WTC11 (cell line): ENCODE data around the gene CAMK2A. TPM values are rescaled to one million over a fixed set of nuclear protein-coding genes. Genes with fewer than 3 reads are reported as not detected.

Experiments
- ATAC-seq: fragments of 200-7000 bp; cut with Tn5 transposase; 2 replicates; pipeline ENCODE4 v1.10.0; 2021; ENCODE audit warnings: mild to moderate bottlenecking, moderate library complexity
- CTCF ChIA-PET: fragments of 300-600 bp; sonication (Branson Sonifier 250); formaldehyde crosslinking; loops from one replicate; lab custom pipeline; 2021; ENCODE audit warnings: antibody characterized with exemption; lab: Charles Lee
- POLR2A ChIA-PET: fragments of 350-600 bp; sonication (Branson Sonifier 250); formaldehyde crosslinking; loops from one replicate; lab custom pipeline; 2021; ENCODE audit warnings: antibody characterized with exemption; lab: Charles Lee
- DNase-seq: peaks from one replicate; pipeline ENCODE4 v3.0.0; 2021; ENCODE audit warnings: low spot score
- H3K27ac Mint-ChIP-seq: 2 replicates; pipeline ENCODE4 v1.8.0; 2021; ENCODE audit warnings: mixed read lengths
- H3K27me3 Mint-ChIP-seq: 2 replicates; pipeline ENCODE4 v1.8.0; 2021; ENCODE audit warnings: low read depth, mild to moderate bottlenecking, moderate library complexity, mixed read lengths
- H3K36me3 Mint-ChIP-seq: 2 replicates; pipeline ENCODE4 v1.8.0; 2021; ENCODE audit warnings: mixed read lengths
- H3K4me1 Mint-ChIP-seq: 2 replicates; pipeline ENCODE4 v1.8.0; 2022; ENCODE audit warnings: mixed read lengths
- H3K4me3 Mint-ChIP-seq: 2 replicates; pipeline ENCODE4 v1.8.0; 2021; ENCODE audit warnings: mild to moderate bottlenecking, moderate library complexity, mixed read lengths
- H3K9me3 Mint-ChIP-seq: 2 replicates; pipeline ENCODE4 v1.8.0; 2021; ENCODE audit warnings: mixed read lengths
- ATF1 ChIP-seq: sonication (generic); formaldehyde crosslinking; IDR thresholded peaks from 2 replicates; pipeline ENCODE4 v1.8.1; 2023; ENCODE audit warnings: mild to moderate bottlenecking, moderate library complexity, missing genetic modification reagents
- ELF4 ChIP-seq: sonication (generic); formaldehyde crosslinking; IDR thresholded peaks from 2 replicates; pipeline ENCODE4 v1.8.1; 2022; ENCODE audit warnings: low read depth, mild to moderate bottlenecking, moderate library complexity, missing genetic modification reagents
- FOXP1 ChIP-seq: sonication (generic); formaldehyde crosslinking; IDR thresholded peaks from 2 replicates; pipeline ENCODE4 v1.8.0; 2022; ENCODE audit warnings: missing genetic modification reagents, mild to moderate bottlenecking, moderate library complexity, borderline replicate concordance
- KAT7 ChIP-seq: sonication (generic); formaldehyde crosslinking; IDR thresholded peaks from 2 replicates; pipeline ENCODE4 v1.8.1; 2023; ENCODE audit warnings: missing genetic modification reagents, mild to moderate bottlenecking, borderline replicate concordance
- NR2C2 ChIP-seq: sonication (generic); formaldehyde crosslinking; IDR thresholded peaks from 2 replicates; pipeline ENCODE4 v1.8.0; 2022; ENCODE audit warnings: mild to moderate bottlenecking, missing genetic modification reagents
- TEAD4 ChIP-seq: sonication (generic); formaldehyde crosslinking; IDR thresholded peaks from 2 replicates; pipeline ENCODE4 v1.8.0; 2022; ENCODE audit warnings: mild to moderate bottlenecking, missing genetic modification reagents
- ZBTB21 ChIP-seq: sonication (generic); formaldehyde crosslinking; IDR thresholded peaks from 2 replicates; pipeline ENCODE4 v1.8.1; 2023; ENCODE audit warnings: mild to moderate bottlenecking, missing genetic modification reagents, borderline replicate concordance
- ZNF416 ChIP-seq: fragments of 250-450 bp; sonication (Bioruptor Pico); IDR thresholded peaks from 2 replicates; pipeline ENCODE4 v1.9.0; 2021; ENCODE audit warnings: mild to moderate bottlenecking, inconsistent platforms
- total RNA-seq: library from RNA; stranded (reverse); gene quantifications from 3 replicates; pipeline ENCODE4 v1.2.3, GENCODE V29; 2021
- TF ChIP-seq, protein P1 (sequence below): sonication (generic); formaldehyde crosslinking; IDR thresholded peaks from 2 replicates; pipeline ENCODE4 v1.8.1; 2023; ENCODE audit warnings: mild to moderate bottlenecking, missing genetic modification reagents, moderate library complexity
- TF ChIP-seq, protein P2 (sequence below): fragments of 250-450 bp; sonication (Bioruptor Pico); IDR thresholded peaks from 2 replicates; pipeline ENCODE4 v1.9.0; 2021; ENCODE audit warnings: mild to moderate bottlenecking, borderline replicate concordance
- TF ChIP-seq, protein P3 (sequence below): sonication (generic); formaldehyde crosslinking; IDR thresholded peaks from 2 replicates; pipeline ENCODE4 v1.8.1; 2022; ENCODE audit warnings: mild to moderate bottlenecking, moderate library complexity, missing genetic modification reagents
- TF ChIP-seq, protein P4 (sequence below): sonication (generic); formaldehyde crosslinking; IDR thresholded peaks from 2 replicates; pipeline ENCODE4 v1.8.1; 2022; ENCODE audit warnings: missing genetic modification reagents, borderline replicate concordance
- TF ChIP-seq, protein P5 (sequence below): sonication (generic); formaldehyde crosslinking; IDR thresholded peaks from 2 replicates; pipeline ENCODE4 v1.8.1; 2023; ENCODE audit warnings: mild to moderate bottlenecking, missing genetic modification reagents
- TF ChIP-seq, protein P6 (sequence below): sonication (generic); formaldehyde crosslinking; IDR thresholded peaks from 2 replicates; pipeline ENCODE4 v1.8.1; 2023; ENCODE audit warnings: mild to moderate bottlenecking, missing genetic modification reagents
- TF ChIP-seq, protein P7 (sequence below): sonication (generic); formaldehyde crosslinking; IDR thresholded peaks from 2 replicates; pipeline ENCODE4 v1.8.1; 2023; ENCODE audit warnings: mild to moderate bottlenecking, moderate library complexity, missing genetic modification reagents
- TF ChIP-seq, protein P8 (sequence below): fragments of 250-450 bp; sonication (Bioruptor Pico); IDR thresholded peaks from 2 replicates; pipeline ENCODE4 v1.9.0; 2021; ENCODE audit warnings: mild to moderate bottlenecking
- TF ChIP-seq, protein P9 (sequence below): fragments of 200-600 bp; IDR thresholded peaks from 2 replicates; pipeline ENCODE4 v1.8.0; 2022; ENCODE audit warnings: antibody characterized with exemption

Gene CAMK2A
- total RNA-seq, 1 experiment from 2014 or later = 0.13 TPM

DNA sequence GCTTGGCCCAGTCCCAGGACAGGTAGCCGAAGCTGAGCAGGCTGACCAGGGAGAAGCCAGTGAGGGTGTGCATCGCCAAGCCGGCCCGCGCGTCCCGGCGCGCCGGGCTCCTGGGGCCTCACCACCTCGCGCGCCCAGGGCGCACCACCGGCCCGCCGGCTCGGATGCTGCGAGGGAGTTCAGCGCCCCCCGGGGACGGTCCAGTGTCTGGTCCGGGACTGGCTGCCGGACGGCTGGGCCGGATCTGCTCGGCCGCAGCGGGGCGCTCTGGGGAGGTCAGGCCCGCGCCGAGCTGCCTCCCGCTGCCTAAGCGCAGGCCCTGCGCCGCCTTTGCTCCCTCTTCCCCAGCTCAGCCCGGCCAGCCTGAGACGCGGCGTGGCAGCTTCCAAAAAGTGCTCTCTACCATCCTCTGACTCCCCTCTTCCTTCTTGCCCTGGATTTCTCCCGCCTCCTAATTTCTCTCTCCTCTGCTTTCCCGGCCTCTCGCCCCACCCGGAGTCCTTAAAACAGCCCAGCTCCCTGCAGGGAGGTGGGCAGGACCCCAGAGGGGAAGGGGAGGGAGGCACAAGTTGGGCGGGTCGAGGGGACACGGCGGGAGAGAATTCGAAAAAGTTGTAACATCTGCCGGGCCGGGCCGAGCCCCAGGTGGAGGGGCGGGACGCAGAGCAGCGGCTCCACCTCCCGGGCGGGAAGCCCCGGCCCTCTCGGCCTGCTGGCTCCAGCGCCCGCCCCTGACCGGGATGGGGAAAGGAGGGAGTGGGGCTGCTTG is 12.9 kb upstream of the CAMK2A start, which contains the start of gene ARSI:
Gene ARSI (minus strand): TSS at position 605 of the 769 bp plus-strand sequence. CDS start 532 bp downstream, at position 73.
- CTCF ChIA-PET = interaction anchor here (0.5 to 2.6 kb wide), 21 partner anchors 8 to 171 kb away, joined by 3 to 32 read pairs (median 5); partner anchors contain the start of genes CAMK2A and TCOF1
- Mint-ChIP-seq H3K27ac (peak within 1 kb of the TSS; percentile 93), H3K27me3 (peaks cover 17% of the 10 kb centered on the region)
- TF ChIP-seq, protein P1, sequence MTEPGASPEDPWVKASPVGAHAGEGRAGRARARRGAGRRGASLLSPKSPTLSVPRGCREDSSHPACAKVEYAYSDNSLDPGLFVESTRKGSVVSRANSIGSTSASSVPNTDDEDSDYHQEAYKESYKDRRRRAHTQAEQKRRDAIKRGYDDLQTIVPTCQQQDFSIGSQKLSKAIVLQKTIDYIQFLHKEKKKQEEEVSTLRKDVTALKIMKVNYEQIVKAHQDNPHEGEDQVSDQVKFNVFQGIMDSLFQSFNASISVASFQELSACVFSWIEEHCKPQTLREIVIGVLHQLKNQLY (CRISPR knock-in tag) = no peak
- TF ChIP-seq NR2C2 (no peak), ZBTB21 (CRISPR knock-in tag) (no peak), ATF1 (CRISPR knock-in tag) (no peak), KAT7 (CRISPR knock-in tag) (peak; percentile 87; the same call in 1 of the 2 replicates), ZNF416 (CRISPR knock-in tag) (no peak), FOXP1 (CRISPR knock-in tag) (no peak), ELF4 (CRISPR knock-in tag) (no peak), TEAD4 (CRISPR knock-in tag) (no peak)
- TF ChIP-seq, protein P2, sequence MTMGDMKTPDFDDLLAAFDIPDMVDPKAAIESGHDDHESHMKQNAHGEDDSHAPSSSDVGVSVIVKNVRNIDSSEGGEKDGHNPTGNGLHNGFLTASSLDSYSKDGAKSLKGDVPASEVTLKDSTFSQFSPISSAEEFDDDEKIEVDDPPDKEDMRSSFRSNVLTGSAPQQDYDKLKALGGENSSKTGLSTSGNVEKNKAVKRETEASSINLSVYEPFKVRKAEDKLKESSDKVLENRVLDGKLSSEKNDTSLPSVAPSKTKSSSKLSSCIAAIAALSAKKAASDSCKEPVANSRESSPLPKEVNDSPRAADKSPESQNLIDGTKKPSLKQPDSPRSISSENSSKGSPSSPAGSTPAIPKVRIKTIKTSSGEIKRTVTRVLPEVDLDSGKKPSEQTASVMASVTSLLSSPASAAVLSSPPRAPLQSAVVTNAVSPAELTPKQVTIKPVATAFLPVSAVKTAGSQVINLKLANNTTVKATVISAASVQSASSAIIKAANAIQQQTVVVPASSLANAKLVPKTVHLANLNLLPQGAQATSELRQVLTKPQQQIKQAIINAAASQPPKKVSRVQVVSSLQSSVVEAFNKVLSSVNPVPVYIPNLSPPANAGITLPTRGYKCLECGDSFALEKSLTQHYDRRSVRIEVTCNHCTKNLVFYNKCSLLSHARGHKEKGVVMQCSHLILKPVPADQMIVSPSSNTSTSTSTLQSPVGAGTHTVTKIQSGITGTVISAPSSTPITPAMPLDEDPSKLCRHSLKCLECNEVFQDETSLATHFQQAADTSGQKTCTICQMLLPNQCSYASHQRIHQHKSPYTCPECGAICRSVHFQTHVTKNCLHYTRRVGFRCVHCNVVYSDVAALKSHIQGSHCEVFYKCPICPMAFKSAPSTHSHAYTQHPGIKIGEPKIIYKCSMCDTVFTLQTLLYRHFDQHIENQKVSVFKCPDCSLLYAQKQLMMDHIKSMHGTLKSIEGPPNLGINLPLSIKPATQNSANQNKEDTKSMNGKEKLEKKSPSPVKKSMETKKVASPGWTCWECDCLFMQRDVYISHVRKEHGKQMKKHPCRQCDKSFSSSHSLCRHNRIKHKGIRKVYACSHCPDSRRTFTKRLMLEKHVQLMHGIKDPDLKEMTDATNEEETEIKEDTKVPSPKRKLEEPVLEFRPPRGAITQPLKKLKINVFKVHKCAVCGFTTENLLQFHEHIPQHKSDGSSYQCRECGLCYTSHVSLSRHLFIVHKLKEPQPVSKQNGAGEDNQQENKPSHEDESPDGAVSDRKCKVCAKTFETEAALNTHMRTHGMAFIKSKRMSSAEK (CRISPR knock-in tag) = no peak
- TF ChIP-seq, protein P3, sequence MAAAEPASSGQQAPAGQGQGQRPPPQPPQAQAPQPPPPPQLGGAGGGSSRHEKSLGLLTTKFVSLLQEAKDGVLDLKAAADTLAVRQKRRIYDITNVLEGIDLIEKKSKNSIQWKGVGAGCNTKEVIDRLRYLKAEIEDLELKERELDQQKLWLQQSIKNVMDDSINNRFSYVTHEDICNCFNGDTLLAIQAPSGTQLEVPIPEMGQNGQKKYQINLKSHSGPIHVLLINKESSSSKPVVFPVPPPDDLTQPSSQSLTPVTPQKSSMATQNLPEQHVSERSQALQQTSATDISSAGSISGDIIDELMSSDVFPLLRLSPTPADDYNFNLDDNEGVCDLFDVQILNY (CRISPR knock-in tag) = peak; percentile 32; the same call in 1 of the 2 replicates
- TF ChIP-seq, protein P4, sequence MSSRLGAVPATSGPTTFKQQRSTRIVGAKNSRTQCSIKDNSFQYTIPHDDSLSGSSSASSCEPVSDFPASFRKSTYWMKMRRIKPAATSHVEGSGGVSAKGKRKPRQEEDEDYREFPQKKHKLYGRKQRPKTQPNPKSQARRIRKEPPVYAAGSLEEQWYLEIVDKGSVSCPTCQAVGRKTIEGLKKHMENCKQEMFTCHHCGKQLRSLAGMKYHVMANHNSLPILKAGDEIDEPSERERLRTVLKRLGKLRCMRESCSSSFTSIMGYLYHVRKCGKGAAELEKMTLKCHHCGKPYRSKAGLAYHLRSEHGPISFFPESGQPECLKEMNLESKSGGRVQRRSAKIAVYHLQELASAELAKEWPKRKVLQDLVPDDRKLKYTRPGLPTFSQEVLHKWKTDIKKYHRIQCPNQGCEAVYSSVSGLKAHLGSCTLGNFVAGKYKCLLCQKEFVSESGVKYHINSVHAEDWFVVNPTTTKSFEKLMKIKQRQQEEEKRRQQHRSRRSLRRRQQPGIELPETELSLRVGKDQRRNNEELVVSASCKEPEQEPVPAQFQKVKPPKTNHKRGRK (CRISPR knock-in tag) = no peak
- TF ChIP-seq, protein P5, sequence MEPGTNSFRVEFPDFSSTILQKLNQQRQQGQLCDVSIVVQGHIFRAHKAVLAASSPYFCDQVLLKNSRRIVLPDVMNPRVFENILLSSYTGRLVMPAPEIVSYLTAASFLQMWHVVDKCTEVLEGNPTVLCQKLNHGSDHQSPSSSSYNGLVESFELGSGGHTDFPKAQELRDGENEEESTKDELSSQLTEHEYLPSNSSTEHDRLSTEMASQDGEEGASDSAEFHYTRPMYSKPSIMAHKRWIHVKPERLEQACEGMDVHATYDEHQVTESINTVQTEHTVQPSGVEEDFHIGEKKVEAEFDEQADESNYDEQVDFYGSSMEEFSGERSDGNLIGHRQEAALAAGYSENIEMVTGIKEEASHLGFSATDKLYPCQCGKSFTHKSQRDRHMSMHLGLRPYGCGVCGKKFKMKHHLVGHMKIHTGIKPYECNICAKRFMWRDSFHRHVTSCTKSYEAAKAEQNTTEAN (CRISPR knock-in tag) = no peak; the same call in 1 of the 2 replicates
- TF ChIP-seq, protein P6, sequence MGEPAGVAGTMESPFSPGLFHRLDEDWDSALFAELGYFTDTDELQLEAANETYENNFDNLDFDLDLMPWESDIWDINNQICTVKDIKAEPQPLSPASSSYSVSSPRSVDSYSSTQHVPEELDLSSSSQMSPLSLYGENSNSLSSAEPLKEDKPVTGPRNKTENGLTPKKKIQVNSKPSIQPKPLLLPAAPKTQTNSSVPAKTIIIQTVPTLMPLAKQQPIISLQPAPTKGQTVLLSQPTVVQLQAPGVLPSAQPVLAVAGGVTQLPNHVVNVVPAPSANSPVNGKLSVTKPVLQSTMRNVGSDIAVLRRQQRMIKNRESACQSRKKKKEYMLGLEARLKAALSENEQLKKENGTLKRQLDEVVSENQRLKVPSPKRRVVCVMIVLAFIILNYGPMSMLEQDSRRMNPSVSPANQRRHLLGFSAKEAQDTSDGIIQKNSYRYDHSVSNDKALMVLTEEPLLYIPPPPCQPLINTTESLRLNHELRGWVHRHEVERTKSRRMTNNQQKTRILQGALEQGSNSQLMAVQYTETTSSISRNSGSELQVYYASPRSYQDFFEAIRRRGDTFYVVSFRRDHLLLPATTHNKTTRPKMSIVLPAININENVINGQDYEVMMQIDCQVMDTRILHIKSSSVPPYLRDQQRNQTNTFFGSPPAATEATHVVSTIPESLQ (CRISPR knock-in tag) = no peak
- TF ChIP-seq, protein P7, sequence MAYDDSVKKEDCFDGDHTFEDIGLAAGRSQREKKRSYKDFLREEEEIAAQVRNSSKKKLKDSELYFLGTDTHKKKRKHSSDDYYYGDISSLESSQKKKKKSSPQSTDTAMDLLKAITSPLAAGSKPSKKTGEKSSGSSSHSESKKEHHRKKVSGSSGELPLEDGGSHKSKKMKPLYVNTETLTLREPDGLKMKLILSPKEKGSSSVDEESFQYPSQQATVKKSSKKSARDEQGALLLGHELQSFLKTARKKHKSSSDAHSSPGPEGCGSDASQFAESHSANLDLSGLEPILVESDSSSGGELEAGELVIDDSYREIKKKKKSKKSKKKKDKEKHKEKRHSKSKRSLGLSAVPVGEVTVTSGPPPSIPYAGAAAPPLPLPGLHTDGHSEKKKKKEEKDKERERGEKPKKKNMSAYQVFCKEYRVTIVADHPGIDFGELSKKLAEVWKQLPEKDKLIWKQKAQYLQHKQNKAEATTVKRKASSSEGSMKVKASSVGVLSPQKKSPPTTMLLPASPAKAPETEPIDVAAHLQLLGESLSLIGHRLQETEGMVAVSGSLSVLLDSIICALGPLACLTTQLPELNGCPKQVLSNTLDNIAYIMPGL (CRISPR knock-in tag) = peak; percentile 90
- TF ChIP-seq, protein P8, sequence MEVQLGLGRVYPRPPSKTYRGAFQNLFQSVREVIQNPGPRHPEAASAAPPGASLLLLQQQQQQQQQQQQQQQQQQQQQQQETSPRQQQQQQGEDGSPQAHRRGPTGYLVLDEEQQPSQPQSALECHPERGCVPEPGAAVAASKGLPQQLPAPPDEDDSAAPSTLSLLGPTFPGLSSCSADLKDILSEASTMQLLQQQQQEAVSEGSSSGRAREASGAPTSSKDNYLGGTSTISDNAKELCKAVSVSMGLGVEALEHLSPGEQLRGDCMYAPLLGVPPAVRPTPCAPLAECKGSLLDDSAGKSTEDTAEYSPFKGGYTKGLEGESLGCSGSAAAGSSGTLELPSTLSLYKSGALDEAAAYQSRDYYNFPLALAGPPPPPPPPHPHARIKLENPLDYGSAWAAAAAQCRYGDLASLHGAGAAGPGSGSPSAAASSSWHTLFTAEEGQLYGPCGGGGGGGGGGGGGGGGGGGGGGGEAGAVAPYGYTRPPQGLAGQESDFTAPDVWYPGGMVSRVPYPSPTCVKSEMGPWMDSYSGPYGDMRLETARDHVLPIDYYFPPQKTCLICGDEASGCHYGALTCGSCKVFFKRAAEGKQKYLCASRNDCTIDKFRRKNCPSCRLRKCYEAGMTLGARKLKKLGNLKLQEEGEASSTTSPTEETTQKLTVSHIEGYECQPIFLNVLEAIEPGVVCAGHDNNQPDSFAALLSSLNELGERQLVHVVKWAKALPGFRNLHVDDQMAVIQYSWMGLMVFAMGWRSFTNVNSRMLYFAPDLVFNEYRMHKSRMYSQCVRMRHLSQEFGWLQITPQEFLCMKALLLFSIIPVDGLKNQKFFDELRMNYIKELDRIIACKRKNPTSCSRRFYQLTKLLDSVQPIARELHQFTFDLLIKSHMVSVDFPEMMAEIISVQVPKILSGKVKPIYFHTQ = no peak
- TF ChIP-seq, protein P9, sequence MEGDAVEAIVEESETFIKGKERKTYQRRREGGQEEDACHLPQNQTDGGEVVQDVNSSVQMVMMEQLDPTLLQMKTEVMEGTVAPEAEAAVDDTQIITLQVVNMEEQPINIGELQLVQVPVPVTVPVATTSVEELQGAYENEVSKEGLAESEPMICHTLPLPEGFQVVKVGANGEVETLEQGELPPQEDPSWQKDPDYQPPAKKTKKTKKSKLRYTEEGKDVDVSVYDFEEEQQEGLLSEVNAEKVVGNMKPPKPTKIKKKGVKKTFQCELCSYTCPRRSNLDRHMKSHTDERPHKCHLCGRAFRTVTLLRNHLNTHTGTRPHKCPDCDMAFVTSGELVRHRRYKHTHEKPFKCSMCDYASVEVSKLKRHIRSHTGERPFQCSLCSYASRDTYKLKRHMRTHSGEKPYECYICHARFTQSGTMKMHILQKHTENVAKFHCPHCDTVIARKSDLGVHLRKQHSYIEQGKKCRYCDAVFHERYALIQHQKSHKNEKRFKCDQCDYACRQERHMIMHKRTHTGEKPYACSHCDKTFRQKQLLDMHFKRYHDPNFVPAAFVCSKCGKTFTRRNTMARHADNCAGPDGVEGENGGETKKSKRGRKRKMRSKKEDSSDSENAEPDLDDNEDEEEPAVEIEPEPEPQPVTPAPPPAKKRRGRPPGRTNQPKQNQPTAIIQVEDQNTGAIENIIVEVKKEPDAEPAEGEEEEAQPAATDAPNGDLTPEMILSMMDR = no peak

More for the DNA sequence above, 12.9 kb upstream of the CAMK2A start, which contains the start of gene ARSI:
- H3K4me3 Mint-ChIP-seq = peak within 1 kb of the TSS; percentile 88
- POLR2A ChIA-PET = interaction anchor here (0.5 to 2.0 kb wide), 4 partner anchors 15 to 173 kb away, joined by 3 to 5 read pairs (median 3); no protein-coding TSS in a partner anchor
- peak; percentile 87 for ATAC-seq
- H3K9me3 Mint-ChIP-seq = no peaks in the 10 kb centered on the region
- peak; percentile 88 for DNase-seq
- H3K36me3 Mint-ChIP-seq = no peaks in the 10 kb centered on the region
- H3K4me1 Mint-ChIP-seq = peaks cover 62% of the 10 kb centered on the region
